Transverse colon (tissue), 4 donors: ENCODE measurements around the gene LMX1A.

Experiments used
- POLR2A ChIP-seq: fragments of 450-650 bp; IDR thresholded peaks from one replicate; pipeline ENCODE4 v1.6.1; 2016; ENCODE audit warnings: antibody characterized with exemption, mild to moderate bottlenecking, moderate library complexity
- POLR2AphosphoS5 ChIP-seq, 3 donors: sonication (generic); formaldehyde crosslinking; IDR thresholded peaks; one replicate each; pipeline ENCODE4 v1.6.1; 2016; ENCODE audit warnings: antibody characterized with exemption in 3 of 3
- TF ChIP-seq, protein P1 (sequence below), 5 experiments: fragments of 200-600 bp in 3 of 5; fragments of 450-650 bp in 2 of 5; sonication (generic) in 3 of 5; IDR thresholded peaks; 1 replicate in 2 of 5; 2 replicates in 3 of 5; pipeline ENCODE4 v1.5.1; 2016 to 2017; ENCODE audit warnings: antibody characterized with exemption in 5 of 5, inconsistent platforms in 3 of 5, mild to moderate bottlenecking in 2 of 5, moderate library complexity in 1 of 5

DNA sequence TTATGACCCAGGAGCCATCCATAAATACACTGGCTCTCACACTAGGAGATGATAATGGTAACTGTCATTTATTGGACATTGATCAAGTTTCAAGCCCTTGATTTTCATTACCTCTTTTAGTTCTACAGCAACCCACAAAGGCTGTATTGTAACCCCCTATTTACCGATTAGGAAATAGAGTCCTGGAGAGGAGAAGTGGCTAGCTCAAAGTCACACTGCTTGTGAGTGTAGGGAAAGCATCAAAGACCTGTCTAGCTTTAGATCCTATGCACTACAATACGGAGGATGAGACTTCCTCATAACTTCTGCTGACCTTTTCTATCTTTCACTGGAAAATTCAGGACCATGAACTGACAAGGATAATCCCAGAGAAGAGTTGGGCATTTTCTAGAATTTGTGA is 115.2 kb downstream of the LMX1A start:
- TF ChIP-seq POLR2A (no peak), POLR2AphosphoS5 (IDR thresholded peaks at IDR 0.05) (no peak)
- TF ChIP-seq, protein P1, sequence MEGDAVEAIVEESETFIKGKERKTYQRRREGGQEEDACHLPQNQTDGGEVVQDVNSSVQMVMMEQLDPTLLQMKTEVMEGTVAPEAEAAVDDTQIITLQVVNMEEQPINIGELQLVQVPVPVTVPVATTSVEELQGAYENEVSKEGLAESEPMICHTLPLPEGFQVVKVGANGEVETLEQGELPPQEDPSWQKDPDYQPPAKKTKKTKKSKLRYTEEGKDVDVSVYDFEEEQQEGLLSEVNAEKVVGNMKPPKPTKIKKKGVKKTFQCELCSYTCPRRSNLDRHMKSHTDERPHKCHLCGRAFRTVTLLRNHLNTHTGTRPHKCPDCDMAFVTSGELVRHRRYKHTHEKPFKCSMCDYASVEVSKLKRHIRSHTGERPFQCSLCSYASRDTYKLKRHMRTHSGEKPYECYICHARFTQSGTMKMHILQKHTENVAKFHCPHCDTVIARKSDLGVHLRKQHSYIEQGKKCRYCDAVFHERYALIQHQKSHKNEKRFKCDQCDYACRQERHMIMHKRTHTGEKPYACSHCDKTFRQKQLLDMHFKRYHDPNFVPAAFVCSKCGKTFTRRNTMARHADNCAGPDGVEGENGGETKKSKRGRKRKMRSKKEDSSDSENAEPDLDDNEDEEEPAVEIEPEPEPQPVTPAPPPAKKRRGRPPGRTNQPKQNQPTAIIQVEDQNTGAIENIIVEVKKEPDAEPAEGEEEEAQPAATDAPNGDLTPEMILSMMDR (IDR thresholded peaks at IDR 0.05) = no peak
